SU-DHL-6 (cell line): ENCODE results near the gene TMEM26.

Experiments used
- H2AFZ ChIP-seq: fragments of 200-600 bp; sonication (generic); 2 replicates; pipeline ENCODE4 v1.6.1; 2014; ENCODE audit warnings: low read depth, mild to moderate bottlenecking, moderate library complexity, mixed read lengths, antibody characterized with exemption, low read length; ENCODE audit not compliant: severe bottlenecking
- H3F3A ChIP-seq: fragments of 200-600 bp; shearing (Covaris generic); 2 replicates; pipeline ENCODE4 v1.6.0; 2016; ENCODE audit warnings: antibody characterized with exemption, mild to moderate bottlenecking; ENCODE audit not compliant: insufficient read depth
- H3K27ac ChIP-seq: fragments of 200-600 bp; sonication (generic); 2 replicates; pipeline ENCODE4 v1.5.1; 2016; ENCODE audit warnings: low read depth, mild to moderate bottlenecking, low read length, moderate library complexity, mixed read lengths
- H3K27me3 ChIP-seq: fragments of 200-600 bp; sonication (generic), shearing (Covaris generic); 2 replicates; pipeline ENCODE4 v1.6.0; 2014; ENCODE audit warnings: mild to moderate bottlenecking, low read length
- H3K36me3 ChIP-seq: fragments of 200-600 bp; sonication (generic); 2 replicates; pipeline ENCODE4 v1.6.1; 2014; ENCODE audit warnings: mild to moderate bottlenecking, low read length, mixed read lengths
- H3K4me2 ChIP-seq: fragments of 300-600, 200-600 bp; shearing (Covaris generic), sonication (generic); 2 replicates; pipeline ENCODE4 v1.6.0; 2014; ENCODE audit warnings: low read length, low read depth, mild to moderate bottlenecking; ENCODE audit not compliant: poor library complexity, severe bottlenecking
- H3K4me3 ChIP-seq: fragments of 200-600 bp; sonication (generic); 2 replicates; pipeline ENCODE4 v1.5.1; 2014; ENCODE audit warnings: antibody characterized with exemption, low read length, mild to moderate bottlenecking, mixed read lengths; ENCODE audit not compliant: insufficient read depth, poor library complexity, severe bottlenecking
- H3K79me2 ChIP-seq: fragments of 200-600 bp; sonication (generic); 2 replicates; pipeline ENCODE4 v1.6.1; 2014; ENCODE audit warnings: mild to moderate bottlenecking, low read length, moderate library complexity; ENCODE audit not compliant: insufficient read depth
- H3K9ac ChIP-seq: fragments of 200-600 bp; sonication (generic); 2 replicates; pipeline ENCODE4 v1.7.0; 2014; ENCODE audit warnings: mild to moderate bottlenecking, low read length
- H3K9me2 ChIP-seq: fragments of 200-600 bp; sonication (generic); replicated peaks from 2 replicates; pipeline ENCODE4 v1.6.1; 2014; ENCODE audit warnings: low read length; ENCODE audit not compliant: insufficient read depth
- H3K9me3 ChIP-seq: fragments of 200-600 bp; sonication (generic); 2 replicates; pipeline ENCODE4 v1.6.1; 2014; ENCODE audit warnings: low read length, mixed read lengths; ENCODE audit not compliant: insufficient read depth
- H4K20me1 ChIP-seq: fragments of 200-600 bp; sonication (generic); 2 replicates; pipeline ENCODE4 v1.6.1; 2014; ENCODE audit warnings: low read depth, mild to moderate bottlenecking, antibody characterized with exemption, low read length, moderate library complexity, mixed read lengths
- EZH2phosphoT487 ChIP-seq: fragments of 200-600 bp; sonication (generic), shearing (Covaris generic); conservative IDR thresholded peaks from 2 replicates; pipeline ENCODE4 v1.6.1; 2018; ENCODE audit warnings: mild to moderate bottlenecking, antibody characterized with exemption, low read length, moderate library complexity, mixed read lengths
- TF ChIP-seq, protein P1 (sequence below): fragments of 200-600 bp; sonication (generic); IDR thresholded peaks from one replicate; pipeline ENCODE4 v1.5.1; 2017; ENCODE audit warnings: antibody characterized with exemption, mild to moderate bottlenecking, low read length, moderate library complexity; ENCODE audit not compliant: insufficient read depth, poor library complexity, severe bottlenecking

The TMEM26 gene

DNA sequence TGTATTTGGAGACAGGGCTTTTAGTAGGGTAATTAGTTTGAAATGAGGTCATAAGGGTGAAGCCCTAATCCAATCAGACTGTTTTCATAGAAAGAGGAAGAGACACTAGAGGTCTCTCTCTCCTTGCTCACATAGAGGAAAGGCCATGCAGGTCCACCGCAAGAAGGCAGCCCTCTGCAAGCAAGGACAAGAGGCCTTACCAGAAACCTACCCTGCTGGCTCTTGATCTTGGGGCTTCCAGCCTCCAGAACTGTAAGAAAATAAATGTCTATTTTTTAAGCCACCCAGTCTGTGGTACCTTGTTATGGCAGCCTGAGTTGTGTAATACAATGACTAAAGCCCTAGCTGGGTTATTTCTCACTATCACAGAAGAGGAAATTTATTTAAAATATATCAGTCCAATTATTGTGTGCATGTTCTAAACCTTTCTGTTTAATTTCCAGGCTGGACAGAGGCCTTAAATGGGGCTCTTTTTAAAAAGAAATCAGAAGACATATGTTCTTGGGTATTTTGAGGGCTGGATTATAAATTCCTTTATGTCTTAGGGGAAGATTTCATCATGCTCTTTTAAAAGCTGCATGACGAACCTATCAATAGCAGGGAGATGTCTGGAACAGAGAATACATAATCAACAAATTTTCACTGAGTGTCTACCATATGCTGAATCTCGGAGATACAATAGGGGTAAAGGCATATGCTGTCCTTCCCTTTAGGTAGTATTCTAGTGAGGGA is 12.9 kb upstream of the TMEM26 start:
- Histone ChIP-seq H3K4me3 (no peak overlapping the region), H4K20me1 (no peaks in the 10 kb centered on the region), H2AFZ (no peak overlapping the region), H3K9ac (no peak overlapping the region), H3K9me3 (no peaks in the 10 kb centered on the region), H3K9me2 (no peaks in the 10 kb centered on the region), H3K4me2 (no peak overlapping the region), H3K36me3 (no peaks in the 10 kb centered on the region), H3K27me3 (no peaks in the 10 kb centered on the region), H3K27ac (no peak overlapping the region), H3K79me2 (no peaks in the 10 kb centered on the region), H3F3A (no peaks in the 10 kb centered on the region)
- TF ChIP-seq, protein P1, sequence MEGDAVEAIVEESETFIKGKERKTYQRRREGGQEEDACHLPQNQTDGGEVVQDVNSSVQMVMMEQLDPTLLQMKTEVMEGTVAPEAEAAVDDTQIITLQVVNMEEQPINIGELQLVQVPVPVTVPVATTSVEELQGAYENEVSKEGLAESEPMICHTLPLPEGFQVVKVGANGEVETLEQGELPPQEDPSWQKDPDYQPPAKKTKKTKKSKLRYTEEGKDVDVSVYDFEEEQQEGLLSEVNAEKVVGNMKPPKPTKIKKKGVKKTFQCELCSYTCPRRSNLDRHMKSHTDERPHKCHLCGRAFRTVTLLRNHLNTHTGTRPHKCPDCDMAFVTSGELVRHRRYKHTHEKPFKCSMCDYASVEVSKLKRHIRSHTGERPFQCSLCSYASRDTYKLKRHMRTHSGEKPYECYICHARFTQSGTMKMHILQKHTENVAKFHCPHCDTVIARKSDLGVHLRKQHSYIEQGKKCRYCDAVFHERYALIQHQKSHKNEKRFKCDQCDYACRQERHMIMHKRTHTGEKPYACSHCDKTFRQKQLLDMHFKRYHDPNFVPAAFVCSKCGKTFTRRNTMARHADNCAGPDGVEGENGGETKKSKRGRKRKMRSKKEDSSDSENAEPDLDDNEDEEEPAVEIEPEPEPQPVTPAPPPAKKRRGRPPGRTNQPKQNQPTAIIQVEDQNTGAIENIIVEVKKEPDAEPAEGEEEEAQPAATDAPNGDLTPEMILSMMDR: no peak
- no peak for TF ChIP-seq EZH2phosphoT487

DNA sequence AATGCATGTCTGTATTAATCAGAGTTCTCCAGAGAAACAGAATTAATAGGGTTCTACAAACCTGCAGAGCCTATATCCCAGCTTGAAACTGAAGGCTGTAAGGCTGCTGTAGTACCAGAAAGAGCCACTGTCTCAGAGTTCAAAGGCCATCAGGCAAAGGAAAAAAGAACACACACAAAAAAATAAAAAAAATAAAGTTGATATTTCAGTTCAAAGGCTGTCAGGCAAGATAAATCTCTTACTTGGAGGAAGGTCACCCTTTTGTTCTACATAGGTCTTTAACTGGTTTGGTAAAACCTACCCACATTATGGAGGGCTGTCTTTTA is 12.0 kb upstream of the TMEM26 start:
- no peak overlapping the region for H3K9ac ChIP-seq
- H3K79me2 ChIP-seq: no peaks in the 10 kb centered on the region
- no peaks in the 10 kb centered on the region for H3F3A ChIP-seq
- H3K9me3 ChIP-seq: no peaks in the 10 kb centered on the region
- H3K27ac ChIP-seq: no peak overlapping the region
- no peak for TF ChIP-seq EZH2phosphoT487
- TF ChIP-seq, protein P1: no peak
- H2AFZ ChIP-seq: no peak overlapping the region
- no peaks in the 10 kb centered on the region for H3K9me2 ChIP-seq
- no peaks in the 10 kb centered on the region for H3K27me3 ChIP-seq
- H3K36me3 ChIP-seq: no peaks in the 10 kb centered on the region
- no peak overlapping the region for H3K4me3 ChIP-seq
- H3K4me2 ChIP-seq: no peak overlapping the region
- H4K20me1 ChIP-seq: no peaks in the 10 kb centered on the region

DNA sequence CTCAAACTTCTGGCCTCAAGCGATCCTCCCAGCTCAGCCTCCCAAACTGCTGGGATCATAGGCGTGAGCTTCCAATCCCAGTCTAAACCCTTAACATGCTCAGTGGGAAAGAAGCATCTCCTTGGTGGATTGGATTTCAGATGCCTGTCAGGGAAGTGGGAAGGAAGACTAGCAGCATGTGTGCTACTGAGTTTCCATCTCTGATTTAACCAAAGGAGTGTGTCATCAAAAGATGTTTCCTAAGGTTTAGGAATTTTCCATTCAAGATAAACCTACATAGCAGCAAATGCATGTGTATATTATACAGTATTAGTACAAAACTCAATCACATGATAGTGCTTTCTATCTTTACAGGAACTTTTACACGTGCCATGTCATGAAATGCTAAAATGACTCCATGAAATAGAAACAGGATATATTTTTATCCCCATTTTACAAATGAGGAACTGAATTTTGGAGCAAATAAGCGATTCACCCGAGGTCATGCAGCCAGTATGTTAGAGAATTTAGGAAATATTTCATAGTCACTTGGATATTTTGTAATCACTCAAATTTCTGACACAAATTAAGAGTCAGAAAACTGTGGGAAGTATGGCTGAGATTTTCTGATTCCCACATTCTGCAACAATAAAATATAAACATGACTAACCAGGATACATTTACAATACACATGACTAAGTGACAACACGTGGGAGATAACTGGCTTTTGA is 11.4 kb upstream of the TMEM26 start:
- H3K27ac ChIP-seq: no peak overlapping the region
- no peak overlapping the region for H3K4me2 ChIP-seq
- H4K20me1 ChIP-seq: no peaks in the 10 kb centered on the region
- no peaks in the 10 kb centered on the region for H3K27me3 ChIP-seq
- no peaks in the 10 kb centered on the region for H3K36me3 ChIP-seq
- H3K9me2 ChIP-seq: no peaks in the 10 kb centered on the region
- no peak overlapping the region for H3K4me3 ChIP-seq
- no peaks in the 10 kb centered on the region for H3F3A ChIP-seq
- TF ChIP-seq EZH2phosphoT487: no peak
- TF ChIP-seq, protein P1: no peak
- no peaks in the 10 kb centered on the region for H3K79me2 ChIP-seq
- no peak overlapping the region for H2AFZ ChIP-seq
- H3K9ac ChIP-seq: no peak overlapping the region
- H3K9me3 ChIP-seq: no peaks in the 10 kb centered on the region
